ENCODE measurements around the gene CHST9.
"Not testable (repeated sequence)": the region's sequence is repeated elsewhere in the genome, so short reads cannot be mapped to it uniquely, and the experiment has no call there.

- TF ChIP-seq PKNOX1 (IDR thresholded peaks at IDR 0.05); FOXM1 (IDR thresholded peaks at IDR 0.05; ENCODE audit: borderline replicate concordance); TARDBP (IDR thresholded peaks at IDR 0.05); NFRKB (IDR thresholded peaks at IDR 0.05); L3MBTL2 (conservative IDR thresholded peaks at IDR 0.05); BHLHE40 (IDR thresholded peaks at IDR 0.05; ENCODE audit: borderline replicate concordance); SUZ12 (IDR thresholded peaks at IDR 0.05): not testable (repeated sequence)
Measured at GRCh38 chr18:27093290-27093689, 91.8 kb downstream of the CHST9 start.

All from HEK293T (cell line).